PC-9 (cell line): ENCODE measurements around the gene MIEF1. TPM values are rescaled to one million over a fixed set of nuclear protein-coding genes. Genes with fewer than 3 reads are reported as not detected.

Experiments
- BruUV-seq: library from RNA; stranded (reverse); fragments of 400-500 nt; replicated peaks from 2 replicates; lab custom pipeline; 2021; lab: Mats Ljungman, UMichigan
- CTCF ChIA-PET: fragments of 300-600 bp; sonication (Branson Sonifier 250); formaldehyde crosslinking; loops from one replicate; lab custom pipeline; 2022; ENCODE audit warnings: antibody characterized with exemption; lab: Charles Lee
- POLR2A ChIA-PET: fragments of 300-600 bp; sonication (Branson Sonifier 250); formaldehyde crosslinking; loops from one replicate; lab custom pipeline; 2022; ENCODE audit warnings: antibody characterized with exemption; ENCODE audit not compliant: unreplicated experiment; lab: Charles Lee
- DNase-seq, 2 experiments: peaks; one replicate each; pipeline versions ENCODE4 v3.0.0 to v3.0.0-alpha.2; 2015 to 2022; ENCODE audit warnings: mixed read lengths in 1 of 2
- H2AFZ ChIP-seq: fragments of 200-600 bp; sonication (generic); 2 replicates; pipeline ENCODE4 v1.8.1; 2017; ENCODE audit warnings: antibody characterized with exemption
- H3F3A ChIP-seq: fragments of 200-600 bp; sonication (generic); 2 replicates; pipeline ENCODE4 v1.8.1; 2017; ENCODE audit warnings: antibody characterized with exemption, mild to moderate bottlenecking, low read depth; ENCODE audit not compliant: insufficient read depth
- H3K27ac ChIP-seq: fragments of 200-600 bp; sonication (generic); 2 replicates; pipeline ENCODE4 v1.6.1; 2016; ENCODE audit warnings: mixed run types
- H3K27me3 ChIP-seq: fragments of 200-600 bp; sonication (generic); 2 replicates; pipeline ENCODE4 v1.6.1; 2016; ENCODE audit warnings: low read depth, mixed run types; ENCODE audit not compliant: insufficient read depth
- H3K36me3 ChIP-seq: fragments of 200-600 bp; sonication (generic); 2 replicates; pipeline ENCODE4 v1.6.1; 2016; ENCODE audit warnings: low read depth, mixed run types
- H3K4me1 ChIP-seq: fragments of 200-600 bp; sonication (generic); replicated peaks from 2 replicates; pipeline ENCODE4 v1.6.1; 2016; ENCODE audit warnings: mixed run types; ENCODE audit not compliant: insufficient read depth
- H3K4me2 ChIP-seq: fragments of 200-600 bp; sonication (generic); 2 replicates; pipeline ENCODE4 v1.6.1; 2017; ENCODE audit warnings: mixed run types
- H3K4me3 ChIP-seq: fragments of 200-600 bp; sonication (generic); 2 replicates; pipeline ENCODE4 v1.6.1; 2016; ENCODE audit warnings: mixed run types
- H3K79me2 ChIP-seq: fragments of 200-600 bp; sonication (generic); 2 replicates; pipeline ENCODE4 v1.6.1; 2017; ENCODE audit warnings: low read depth, mixed run types
- H3K9me2 ChIP-seq: fragments of 200-600 bp; sonication (generic); 2 replicates; pipeline ENCODE4 v1.8.1; 2017; ENCODE audit warnings: mild to moderate bottlenecking; ENCODE audit not compliant: insufficient read depth
- H3K9me3 ChIP-seq: fragments of 200-600 bp; sonication (generic); 2 replicates; pipeline ENCODE4 v1.8.1; 2016; ENCODE audit warnings: low read depth; ENCODE audit not compliant: insufficient read depth
- H4K20me1 ChIP-seq: fragments of 200-600 bp; sonication (generic); 2 replicates; pipeline ENCODE4 v1.8.1; 2017; ENCODE audit not compliant: insufficient read depth
- CTCF ChIP-seq: fragments of 200-600 bp; sonication (generic); conservative IDR thresholded peaks from 2 replicates; pipeline ENCODE4 v1.6.1; 2017; ENCODE audit warnings: mixed run types, antibody characterized with exemption, mild to moderate bottlenecking, moderate library complexity
- EZH2 ChIP-seq: fragments of 200-600 bp; sonication (generic); IDR thresholded peaks from 2 replicates; pipeline ENCODE4 v1.8.0; 2017; ENCODE audit warnings: antibody characterized with exemption, low read depth
- intact Hi-C: fragments of 100-400 bp; cut with micrococcal nuclease; formaldehyde crosslinking; loops from one replicate; pipeline ENCODE4 v1.10.0; 2022; ENCODE audit not compliant: unreplicated experiment
- total RNA-seq: library from RNA; stranded (reverse); gene quantifications from 2 replicates; pipeline ENCODE4 v1.2.3, GENCODE V29; 2021

Gene MIEF1
- total RNA-seq, 1 experiment from 2014 or later: 36.9 TPM

GRCh38 chr22:39479254-39479653, 22.8 kb upstream of the MIEF1 start:
- no TSS peak for BruUV-seq
- ChIA-PET CTCF (no interaction called here), POLR2A (no interaction called here)
- Histone ChIP-seq H3K79me2 (no peaks in the 10 kb centered on the region), H3K9me3 (no peaks in the 10 kb centered on the region), H3F3A (no peaks in the 10 kb centered on the region; the same call in 1 of the 2 replicates), H4K20me1 (peaks cover 4% of the 10 kb centered on the region; the same call in 1 of the 2 replicates), H3K36me3 (no peaks in the 10 kb centered on the region), H2AFZ (no peak overlapping the region), H3K27ac (no peak overlapping the region), H3K4me2 (no peak overlapping the region), H3K9me2 (no peaks in the 10 kb centered on the region), H3K27me3 (peaks cover 31% of the 10 kb centered on the region), H3K4me3 (no peak overlapping the region), H3K4me1 (0 out of 2 replicates have a peak, but pooled peaks cover 6% of the 10 kb centered on the region)
- TF ChIP-seq EZH2: no peak
- TF ChIP-seq CTCF: no peak
- DNase-seq: no peak
- intact Hi-C loops: no loop called here

- Histone ChIP-seq H2AFZ (no peak overlapping the region), H3K9me2 (no peaks in the 10 kb centered on the region), H3K4me1 (no peaks in the 10 kb centered on the region), H3K4me3 (no peak overlapping the region), H4K20me1 (peaks cover 4% of the 10 kb centered on the region; the same call in 1 of the 2 replicates), H3F3A (no peaks in the 10 kb centered on the region; the same call in 1 of the 2 replicates), H3K79me2 (no peaks in the 10 kb centered on the region), H3K4me2 (no peak overlapping the region), H3K27ac (no peak overlapping the region), H3K9me3 (no peaks in the 10 kb centered on the region), H3K27me3 (peaks cover 35% of the 10 kb centered on the region), H3K36me3 (no peaks in the 10 kb centered on the region)
- ChIA-PET CTCF (interaction anchor here (0.6 kb wide), 2 partner anchors 132 to 1417 kb away, joined by 6 to 13 read pairs; no protein-coding TSS in a partner anchor), POLR2A (interaction anchor here (0.5 kb wide), 1 partner anchor 208 kb away, joined by 17 read pairs; no protein-coding TSS in a partner anchor)
- TF ChIP-seq EZH2 (no peak), CTCF (no peak)
- no peak for DNase-seq
- BruUV-seq: no TSS peak
- intact Hi-C loops: no loop called here
Measured at GRCh38 chr22:39480557-39480956, 21.5 kb upstream of the MIEF1 start.

- Histone ChIP-seq H3K27ac (no peak overlapping the region), H3K9me2 (no peaks in the 10 kb centered on the region), H4K20me1 (peaks cover 4% of the 10 kb centered on the region; the same call in 1 of the 2 replicates), H3K79me2 (no peaks in the 10 kb centered on the region), H3K4me2 (no peak overlapping the region), H3K9me3 (no peaks in the 10 kb centered on the region), H3K4me3 (no peak overlapping the region), H3K27me3 (peaks cover 33% of the 10 kb centered on the region), H3F3A (no peaks in the 10 kb centered on the region; the same call in 1 of the 2 replicates), H3K36me3 (no peaks in the 10 kb centered on the region), H3K4me1 (no peaks in the 10 kb centered on the region), H2AFZ (no peak overlapping the region)
- intact Hi-C loops: no loop called here
- CTCF ChIA-PET: interaction anchor here (0.6 kb wide), 1 partner anchor 1416 kb away, joined by 6 read pairs; no protein-coding TSS in a partner anchor
- POLR2A ChIA-PET: no interaction called here
- DNase-seq: no peak
- no TSS peak for BruUV-seq
- TF ChIP-seq EZH2 (no peak), CTCF (no peak)
Measured at GRCh38 chr22:39481054-39481453, 21.0 kb upstream of the MIEF1 start.
